IMR-90 (cell line): ENCODE data around the gene GTF2H3. TPM values are rescaled to one million over a fixed set of nuclear protein-coding genes. Genes with fewer than 3 reads are reported as not detected.

Experiments
- ATAC-seq: fragments of 200-7000 bp; cut with Tn5 transposase; 2 replicates; pipeline ENCODE4 v1.9.1; 2020; ENCODE audit warnings: low read depth, mild to moderate bottlenecking, moderate library complexity
- BruUV-seq: library from RNA; stranded (reverse); fragments of 400-500 nt; replicated peaks from 2 replicates; lab custom pipeline; 2021; lab: Mats Ljungman, UMichigan
- CTCF ChIA-PET: fragments of 300-600 bp; formaldehyde crosslinking; extraction: SDS; loops from one replicate; lab custom pipeline; 2021; ENCODE audit warnings: antibody characterized with exemption; lab: Yijun Ruan, JAX
- POLR2A ChIA-PET: fragments of 300-600 bp; sonication (Branson Sonifier 250); formaldehyde crosslinking; loops from one replicate; lab custom pipeline; 2022; ENCODE audit warnings: antibody characterized with exemption; ENCODE audit not compliant: unreplicated experiment; lab: Charles Lee
- DNase-seq: peaks from one replicate; pipeline ENCODE4 v3.0.0; 2013
- H2AFZ ChIP-seq: replicated peaks from 2 replicates; pipeline ENCODE3; 2013; ENCODE audit warnings: low read length, mild to moderate bottlenecking; ENCODE audit not compliant: poor library complexity
- H2AK5ac ChIP-seq: 2 replicates; pipeline ENCODE4 v1.6.1; 2013; ENCODE audit warnings: low read depth, low read length, inconsistent platforms
- H2AK9ac ChIP-seq: replicated peaks from 2 replicates; pipeline ENCODE3; 2013; ENCODE audit warnings: mild to moderate bottlenecking, low read depth, low read length, moderate library complexity; ENCODE audit not compliant: poor library complexity
- H2BK120ac ChIP-seq: 2 replicates; pipeline ENCODE4 v1.6.1; 2013; ENCODE audit warnings: low read depth, low read length, inconsistent platforms
- H2BK15ac ChIP-seq: 3 replicates; pipeline ENCODE4 v1.6.1; 2013; ENCODE audit warnings: low read depth, low read length, inconsistent platforms
- H2BK20ac ChIP-seq: 2 replicates; pipeline ENCODE4 v1.6.1; 2013; ENCODE audit warnings: low read depth, mild to moderate bottlenecking, inconsistent platforms, low read length, moderate library complexity
- H2BK5ac ChIP-seq: 2 replicates; pipeline ENCODE4 v1.6.1; 2013; ENCODE audit warnings: mild to moderate bottlenecking, low read depth, low read length, inconsistent platforms; ENCODE audit not compliant: poor library complexity, severe bottlenecking
- H3K14ac ChIP-seq: replicated peaks from 2 replicates; pipeline ENCODE4 v1.6.1; 2013; ENCODE audit warnings: low read depth, low read length, inconsistent platforms
- H3K18ac ChIP-seq: 2 replicates; pipeline ENCODE4 v1.6.1; 2013; ENCODE audit warnings: low read depth, low read length, control low read depth
- H3K23ac ChIP-seq: 2 replicates; pipeline ENCODE4 v1.6.1; 2013; ENCODE audit warnings: low read depth, low read length, inconsistent platforms
- H3K27ac ChIP-seq: 2 replicates; pipeline ENCODE4 v1.5.1; 2013; ENCODE audit warnings: mild to moderate bottlenecking, control low read depth, low read length; ENCODE audit not compliant: insufficient read depth
- H3K27me3 ChIP-seq: 2 replicates; pipeline ENCODE4 v1.6.1; 2013; ENCODE audit warnings: low read length; ENCODE audit not compliant: control insufficient read depth, insufficient read depth
- H3K36me3 ChIP-seq: 2 replicates; pipeline ENCODE4 v1.6.1; 2013; ENCODE audit warnings: low read length, mixed read lengths; ENCODE audit not compliant: control insufficient read depth, insufficient read depth
- H3K4ac ChIP-seq: 2 replicates; pipeline ENCODE4 v1.6.1; 2013; ENCODE audit warnings: low read depth, low read length, inconsistent platforms
- H3K4me1 ChIP-seq: 2 replicates; pipeline ENCODE4 v1.6.1; 2013; ENCODE audit warnings: low read length, mixed read lengths; ENCODE audit not compliant: control insufficient read depth, insufficient read depth
- H3K4me2 ChIP-seq: 2 replicates; pipeline ENCODE4 v1.6.1; 2013; ENCODE audit warnings: low read depth, mild to moderate bottlenecking, control low read depth, low read length, moderate library complexity
- H3K4me3 ChIP-seq: 2 replicates; pipeline ENCODE4 v1.5.1; 2013; ENCODE audit warnings: low read depth, mild to moderate bottlenecking, control low read depth, low read length, moderate library complexity; ENCODE audit not compliant: insufficient read depth
- H3K56ac ChIP-seq: 2 replicates; pipeline ENCODE4 v1.6.1; 2013; ENCODE audit warnings: low read length, inconsistent platforms; ENCODE audit not compliant: insufficient read depth; ENCODE audit errors: extremely low read depth
- H3K79me1 ChIP-seq, 2 experiments: 2 replicates each; pipeline ENCODE4 v1.6.1; 2013; ENCODE audit warnings: low read length in 2 of 2, inconsistent platforms in 1 of 2, low read depth in 1 of 2
- H3K9ac ChIP-seq: 2 replicates; pipeline ENCODE4 v1.6.1; 2013; ENCODE audit warnings: low read depth, low read length, control low read depth
- H3K9me1 ChIP-seq: 2 replicates; pipeline ENCODE4 v1.6.1; 2013; ENCODE audit warnings: low read length, inconsistent platforms; ENCODE audit not compliant: insufficient read depth
- H3K9me3 ChIP-seq: 2 replicates; pipeline ENCODE4 v1.6.1; 2013; ENCODE audit warnings: low read length; ENCODE audit not compliant: control insufficient read depth, insufficient read depth
- H4K20me1 ChIP-seq: 2 replicates; pipeline ENCODE4 v1.6.1; 2013; ENCODE audit warnings: low read length, inconsistent platforms; ENCODE audit not compliant: insufficient read depth
- H4K5ac ChIP-seq: 2 replicates; pipeline ENCODE4 v1.6.1; 2013; ENCODE audit warnings: mild to moderate bottlenecking, low read depth, low read length, control low read depth
- H4K8ac ChIP-seq, 2 experiments: 2 replicates each; pipeline ENCODE4 v1.6.1; 2013; ENCODE audit warnings: low read depth in 2 of 2, low read length in 2 of 2, control low read depth in 1 of 2, inconsistent platforms in 1 of 2
- H4K91ac ChIP-seq: 2 replicates; pipeline ENCODE4 v1.6.1; 2013; ENCODE audit warnings: low read depth, low read length, inconsistent platforms; ENCODE audit not compliant: insufficient read depth
- BHLHE40 ChIP-seq: fragments of 150-350 bp; IDR thresholded peaks from 2 replicates; pipeline ENCODE4 v1.6.1; 2016; ENCODE audit warnings: mild to moderate bottlenecking, low read depth, low read length
- CEBPB ChIP-seq: IDR thresholded peaks from 2 replicates; pipeline ENCODE4 v1.6.1; 2012; ENCODE audit warnings: low read depth, low read length, improper control_type of control experiment
- CHD1 ChIP-seq: IDR thresholded peaks from 2 replicates; pipeline ENCODE4 v1.6.1; 2012; ENCODE audit warnings: low read depth, low read length, improper control_type of control experiment
- CTCF ChIP-seq: conservative IDR thresholded peaks from 2 replicates; pipeline ENCODE4 v1.5.1; 2012; ENCODE audit warnings: mild to moderate bottlenecking, low read depth, low read length, improper control_type of control experiment
- FOS ChIP-seq: fragments of 150-350 bp; IDR thresholded peaks from 2 replicates; pipeline ENCODE4 v1.6.1; 2016; ENCODE audit warnings: low read depth, low read length
- MAFK ChIP-seq: IDR thresholded peaks from 2 replicates; pipeline ENCODE4 v1.6.1; 2012; ENCODE audit warnings: low read depth, low read length, improper control_type of control experiment
- MAZ ChIP-seq: IDR thresholded peaks from 2 replicates; pipeline ENCODE4 v1.6.1; 2012; ENCODE audit warnings: low read depth, mild to moderate bottlenecking, low read length, improper control_type of control experiment, moderate library complexity, borderline replicate concordance
- MXI1 ChIP-seq: IDR thresholded peaks from 2 replicates; pipeline ENCODE4 v1.6.1; 2012; ENCODE audit warnings: low read depth, mild to moderate bottlenecking, low read length, moderate library complexity, borderline replicate concordance
- RAD21 ChIP-seq: IDR thresholded peaks from 2 replicates; pipeline ENCODE4 v1.6.1; 2012; ENCODE audit warnings: low read length, improper control_type of control experiment
- WGBS, 2 experiments: methylation state at CpG; one replicate each; pipeline versions ENCODE4 v1.1.5 to v1.1.7; 2013; ENCODE audit warnings: missing lambda C conversion rate in 2 of 2; ENCODE audit not compliant: insufficient read length in 1 of 2; ENCODE audit errors: extremely low coverage in 2 of 2; 5-methylcytosine and 5-hydroxymethylcytosine counted together
- dilution Hi-C: fragments of 300-500 bp; cut with HindIII; formaldehyde crosslinking; loops from one replicate; pipeline ENCODE4 v1.14.3; 2018; ENCODE audit warnings: low sequenced_read_pairs; ENCODE audit not compliant: unreplicated experiment
- in situ Hi-C: fragments of 300-500 bp; cut with MboI; formaldehyde crosslinking; loops from 3 replicates; pipeline ENCODE4 v1.14.3; 2019; ENCODE audit warnings: low sequenced_read_pairs, inconsistent platforms, mixed read lengths
- intact Hi-C: fragments of 100-400 bp; cut with micrococcal nuclease; formaldehyde crosslinking; loops from 2 replicates; pipeline ENCODE4 v1.10.0; 2022
- polyA plus RNA-seq, 3 experiments: library from polyadenylated mRNA; depleted of rRNA; stranded (reverse); fragments of >200 nt; gene quantifications; 2 replicates each; pipeline ENCODE4 v1.2.3, GENCODE V29; 2012; ENCODE audit warnings: low replicate concordance in 1 of 3
- total RNA-seq: library from RNA; depleted of rRNA; stranded (reverse); fragments of >200 nt; gene quantifications from 2 replicates; pipeline ENCODE4 v1.2.3, GENCODE V29; 2012

GTF2H3 gene
- total and polyA plus RNA-seq, 2 of the 4 experiments (the other 2 are of a cell fraction), result 22.2 to 80.3 TPM

- H4K5ac ChIP-seq, result no peak overlapping the region
- no peak for DNase-seq
- intact Hi-C loops (no loop called here), in situ Hi-C loops (no loop called here), dilution Hi-C loops (no loop called here)
- H3K4me1 ChIP-seq, result no peaks in the 10 kb centered on the region
- H3K18ac ChIP-seq, result no peak overlapping the region
- no peak overlapping the region for H3K56ac ChIP-seq
- H3K79me1 ChIP-seq, result no peaks in the 10 kb centered on the region
- no peak for ATAC-seq
- H3K4me2 ChIP-seq, result no peak overlapping the region
- no peak overlapping the region for H3K27ac ChIP-seq
- no peak overlapping the region for H3K14ac ChIP-seq
- WGBS, 2 experiments, result no CpG with 5 or more reads among the region's 8 CpGs
- no peak overlapping the region for H2BK20ac ChIP-seq
- no peak overlapping the region for H2BK5ac ChIP-seq
- no peaks in the 10 kb centered on the region for H4K20me1 ChIP-seq
- H3K36me3 ChIP-seq, result peaks cover 17% of the 10 kb centered on the region
- BruUV-seq, result no TSS peak
- no peak overlapping the region for H2AK5ac ChIP-seq
- H3K23ac ChIP-seq, result no peak overlapping the region
- no peaks in the 10 kb centered on the region; the same call in 1 of the 2 replicates for H3K9me1 ChIP-seq
- H3K9ac ChIP-seq, result no peak overlapping the region
- ChIA-PET CTCF (interaction anchor here (1.1 kb wide), 1 partner anchor 9 kb away, joined by 7 read pairs; no protein-coding TSS in a partner anchor), POLR2A (no interaction called here)
- no peak overlapping the region for H4K8ac ChIP-seq
- no peak overlapping the region for H2BK15ac ChIP-seq
- no peak overlapping the region for H2BK120ac ChIP-seq
- H3K4ac ChIP-seq, result no peak overlapping the region
- H4K91ac ChIP-seq, result no peak overlapping the region
- no peak overlapping the region for H2AFZ ChIP-seq
- no peak overlapping the region for H2AK9ac ChIP-seq
- no peaks in the 10 kb centered on the region for H3K27me3 ChIP-seq
- TF ChIP-seq MXI1 (no peak), CEBPB (no peak), FOS (no peak), BHLHE40 (no peak), RAD21 (no peak), CHD1 (no peak), MAFK (no peak), MAZ (no peak), CTCF (no peak)
- no peak overlapping the region for H3K4me3 ChIP-seq
- H3K9me3 ChIP-seq, result no peaks in the 10 kb centered on the region
Observed at GRCh38 chr12:123696207-123696606, 62.6 kb downstream of the GTF2H3 start.
